Stimulated activated naive CD4-positive, alpha-beta T cell (primary cell): ENCODE data around the gene TYRP1.

Experiments used
- DNase-seq, 6 experiments: peaks; one replicate each; lab custom pipeline; 2025; lab: John Stamatoyannopoulos, UW

The TYRP1 gene

DNA sequence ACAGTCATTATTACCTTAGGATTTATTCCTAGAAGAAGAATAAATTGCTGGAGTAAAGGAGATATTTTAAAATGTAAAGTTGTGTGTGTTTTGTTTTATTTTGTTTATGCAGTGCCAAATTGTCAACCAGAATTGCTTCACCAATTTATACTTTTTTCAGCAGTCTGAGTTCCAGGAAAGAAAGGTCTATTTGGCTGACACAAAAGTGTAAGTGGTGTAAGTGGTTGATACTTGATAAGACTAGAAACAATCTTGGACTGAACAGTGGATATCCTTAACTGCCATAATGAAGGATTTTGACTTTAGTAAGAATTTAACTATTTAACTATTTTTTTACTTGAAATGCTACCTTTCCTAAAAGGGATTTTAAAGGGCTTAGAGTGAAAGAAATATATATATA is 37.7 kb downstream of the TYRP1 start:
- no peak for DNase-seq

DNA sequence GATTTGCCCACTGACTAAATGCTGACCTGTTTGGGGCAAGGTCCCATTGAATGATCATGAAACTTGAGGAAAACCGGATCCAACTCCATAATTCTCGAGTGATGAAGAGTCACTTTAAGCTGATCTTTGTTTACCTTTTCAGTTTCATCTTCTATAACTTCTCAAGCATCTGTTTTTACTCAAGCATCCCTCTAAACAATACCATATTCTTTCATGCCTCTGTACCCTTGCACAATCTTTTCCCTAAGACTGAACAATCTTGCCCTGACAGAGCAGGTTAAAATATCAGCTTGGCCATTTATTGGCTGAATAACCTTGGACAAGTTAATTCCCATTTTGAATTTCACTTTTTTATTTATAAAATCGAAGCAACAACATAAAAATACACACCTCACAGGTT is 39.8 kb downstream of the TYRP1 start:
- no peak for DNase-seq

DNA sequence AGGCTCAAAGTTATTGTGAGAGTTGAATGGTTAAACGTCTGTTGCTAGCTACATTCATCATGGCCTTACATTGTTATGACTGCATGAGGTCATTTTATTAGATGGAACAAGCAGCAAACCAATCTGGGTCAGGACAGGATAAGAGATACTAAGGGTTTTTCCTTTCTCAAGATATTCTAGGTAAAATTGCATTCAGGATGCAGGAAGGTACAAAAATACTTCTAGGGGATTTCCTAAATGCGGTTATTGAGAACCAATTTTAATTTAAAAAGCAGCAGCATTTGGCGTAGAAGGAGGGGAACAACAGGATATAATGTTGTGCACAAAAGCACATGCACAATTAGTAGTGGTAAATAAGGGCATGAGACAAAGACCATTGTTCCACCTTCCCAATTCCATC is 42.5 kb downstream of the TYRP1 start:
- no peak for DNase-seq

DNA sequence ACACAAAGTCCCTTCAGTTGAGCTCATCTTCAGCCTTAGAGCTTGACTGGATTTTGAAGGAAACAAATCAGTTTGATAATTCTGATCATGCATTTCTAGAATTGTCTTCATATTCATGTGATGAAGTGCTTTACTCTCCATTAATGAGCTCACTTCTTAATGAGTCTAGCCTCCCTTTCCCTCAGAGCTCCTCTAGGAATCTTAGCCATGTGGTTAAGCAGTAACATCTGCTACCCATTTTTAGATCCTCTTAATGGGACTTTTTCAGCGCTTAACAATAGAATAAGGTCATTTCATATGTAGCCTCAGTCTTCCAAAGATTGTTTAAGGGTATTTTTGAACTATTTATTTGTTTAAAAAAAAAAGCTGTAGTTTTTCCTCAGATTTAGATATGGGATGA is 44.7 kb downstream of the TYRP1 start:
- no peak for DNase-seq

DNA sequence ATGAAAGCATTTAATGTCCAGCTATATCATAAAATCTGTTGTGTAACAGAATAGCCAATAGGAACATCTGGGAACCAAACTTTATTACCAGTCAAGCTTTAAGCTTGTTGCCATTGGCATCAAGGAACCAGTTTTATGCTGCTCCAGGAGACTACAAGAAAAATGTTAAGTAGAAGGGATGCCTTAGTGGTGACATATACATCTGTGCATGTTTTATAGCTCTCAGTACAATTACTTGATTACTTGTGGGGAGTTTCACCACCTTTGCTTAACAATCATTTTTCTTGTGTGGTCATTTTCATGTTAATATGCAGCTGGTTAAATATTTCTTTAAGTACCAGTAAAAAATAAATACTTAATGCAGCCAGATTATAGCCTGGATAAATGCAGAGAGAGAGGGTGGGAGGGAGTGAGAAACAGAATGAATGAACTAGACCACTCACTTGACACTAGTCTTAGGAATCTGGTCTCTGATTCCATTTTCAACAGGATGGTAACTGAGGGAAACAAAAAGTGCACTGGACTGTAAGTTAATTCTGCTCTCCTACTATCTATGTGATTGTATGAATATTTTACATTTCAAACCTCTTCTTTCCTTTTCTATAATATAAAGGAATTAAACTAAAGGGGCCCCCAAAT is 45.9 kb downstream of the TYRP1 start:
- no peak for DNase-seq

DNA sequence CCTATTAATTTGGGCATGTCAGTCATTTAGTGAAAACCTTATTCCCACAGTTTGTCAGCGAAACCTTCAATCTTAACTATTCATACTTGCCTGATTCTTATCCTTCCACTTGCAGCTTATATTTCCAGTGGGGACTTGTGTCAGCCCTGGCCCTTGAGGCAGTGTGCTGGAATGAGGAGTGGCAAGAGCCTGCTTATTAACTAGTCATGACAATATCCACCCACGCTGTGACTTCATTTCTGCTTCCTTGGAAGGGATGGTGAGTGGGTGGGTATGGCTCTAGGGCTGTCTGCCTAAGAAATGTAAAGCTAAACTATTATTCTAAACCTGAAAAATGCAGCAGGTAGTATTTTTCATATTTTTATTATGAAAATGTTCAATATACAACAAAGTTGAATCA is 47.7 kb downstream of the TYRP1 start:
- DNase-seq, result no peak

DNA sequence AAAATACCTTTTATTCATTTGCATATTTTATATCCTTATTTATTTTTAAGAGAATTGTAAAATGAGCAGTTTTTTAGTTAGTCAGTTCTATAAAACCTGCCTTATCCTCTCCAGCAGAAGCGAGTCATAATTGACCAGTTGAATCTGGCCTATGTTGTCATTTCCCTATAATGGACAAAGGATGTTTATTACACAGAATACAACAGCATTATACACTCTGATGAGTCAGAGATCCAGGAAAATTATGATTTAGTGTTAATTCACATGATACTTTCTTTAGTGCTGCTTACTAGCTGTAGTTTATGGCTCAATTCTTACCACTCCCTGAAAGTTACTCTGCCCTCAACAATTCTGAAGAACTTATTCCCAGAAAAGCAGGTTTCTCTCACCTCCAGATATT is 54.8 kb downstream of the TYRP1 start:
- no peak for DNase-seq

DNA sequence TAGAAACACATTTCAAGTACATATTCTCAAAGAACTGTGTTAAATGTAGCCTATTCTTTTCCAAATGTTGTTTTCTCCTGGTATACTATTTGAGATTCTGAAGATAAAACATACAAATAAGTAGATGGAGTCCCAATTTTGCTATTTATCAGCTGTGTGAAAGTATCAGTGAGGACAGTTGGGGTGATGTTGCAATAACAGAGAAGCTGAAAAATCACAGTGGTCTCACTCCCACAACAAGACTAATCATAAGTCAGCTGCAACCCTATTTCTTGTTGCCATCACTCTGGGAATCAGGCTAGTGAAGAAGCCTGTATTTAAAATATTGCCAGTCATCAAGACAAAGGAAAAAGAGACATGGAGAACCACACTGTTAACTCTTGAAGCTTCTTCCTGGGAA is 55.8 kb downstream of the TYRP1 start:
- DNase-seq, result no peak

DNA sequence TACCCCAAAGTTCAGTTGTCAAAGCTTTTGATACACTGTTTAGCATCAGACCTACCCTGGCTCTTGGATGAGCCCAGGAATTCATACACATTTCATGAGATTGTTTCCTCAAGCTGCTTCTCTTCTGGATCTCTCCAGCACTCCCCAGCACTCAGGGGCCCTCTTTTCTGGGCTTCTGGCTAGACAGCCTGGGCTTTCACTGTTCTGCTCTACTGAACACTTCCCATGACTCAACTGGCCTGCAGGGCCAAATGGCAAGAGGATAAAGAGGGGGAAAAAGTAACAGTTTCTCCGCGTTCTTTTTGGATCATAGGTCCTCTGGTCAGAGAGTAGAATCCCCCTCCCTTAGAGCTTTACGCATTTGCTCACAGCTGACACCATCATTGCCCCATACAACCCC is 60.7 kb downstream of the TYRP1 start:
- no peak for DNase-seq

DNA sequence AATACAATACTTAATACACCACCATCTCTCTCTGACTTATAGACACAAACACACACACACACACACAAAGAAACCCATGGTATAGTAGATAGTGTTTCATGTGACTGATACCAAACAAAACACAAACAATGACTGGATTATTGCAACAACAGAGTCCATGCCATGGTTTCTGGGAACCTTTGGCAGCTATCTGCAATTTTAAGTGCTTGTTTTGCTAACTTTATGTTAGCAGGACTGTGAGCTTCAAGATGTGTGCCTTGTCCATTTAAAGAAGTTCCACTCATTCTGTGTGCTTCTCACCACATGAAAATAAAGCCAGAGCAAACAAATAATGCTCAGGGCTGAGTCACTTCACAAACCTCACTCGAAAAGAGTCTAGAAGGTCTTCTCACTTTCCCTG is 66.6 kb downstream of the TYRP1 start:
- no peak for DNase-seq
